B cell (primary cell): ENCODE data around the gene SLC43A2. TPM values are rescaled to one million over a fixed set of nuclear protein-coding genes. Genes with fewer than 3 reads are reported as not detected.
A peak's percentile ranks its signal among the peaks of the same experiment; 100 is the strongest.

Experiments used
- ATAC-seq: fragments of 200-7000 bp; cut with Tn5 transposase; one replicate; pipeline ENCODE4 v1.10.0; 2021; ENCODE audit warnings: low read depth, mild to moderate bottlenecking, moderate number of reproducible peaks, moderate library complexity
- CTCF ChIA-PET: fragments of 350-600 bp; sonication (Branson Sonifier 250); formaldehyde crosslinking; loops from one replicate; lab custom pipeline; 2021; ENCODE audit warnings: antibody characterized with exemption, inconsistent platforms; lab: Charles Lee
- POLR2A ChIA-PET: fragments of 350-600 bp; sonication (Branson Sonifier 250); formaldehyde crosslinking; loops from one replicate; lab custom pipeline; 2021; ENCODE audit warnings: antibody characterized with exemption; lab: Charles Lee
- DNase-seq: peaks from one replicate; pipeline ENCODE4 v3.0.0; 2013
- H2AFZ ChIP-seq: 2 replicates; pipeline ENCODE4 v1.6.1; 2012; ENCODE audit warnings: mild to moderate bottlenecking, low read depth, low read length; ENCODE audit not compliant: insufficient read depth, poor library complexity, severe bottlenecking
- H3K27ac ChIP-seq, 2 donors: 1 replicate in 1 of 2; 2 replicates in 1 of 2; pipeline ENCODE4 v1.5.1; 2012 to 2013; ENCODE audit warnings: low read length in 2 of 2, mild to moderate bottlenecking in 2 of 2, moderate library complexity in 1 of 2
- H3K27me3 ChIP-seq, 4 experiments: fragments of 200-600 bp in 1 of 4; sonication (generic) in 1 of 4; replicated peaks in 1 of 4; 1 replicate in 2 of 4; 2 replicates in 2 of 4; pipeline versions ENCODE4 v1.6.1 to v1.7.0; 2013 to 2016; ENCODE audit warnings: low read length in 3 of 4, mild to moderate bottlenecking in 2 of 4, mixed read lengths in 1 of 4, moderate library complexity in 1 of 4; ENCODE audit not compliant: insufficient read depth in 4 of 4, control insufficient read depth in 3 of 4; ENCODE audit errors: control extremely low read depth in 1 of 4
- H3K36me3 ChIP-seq, 2 experiments: replicated peaks in 1 of 2; 1 replicate in 1 of 2; 2 replicates in 1 of 2; pipeline versions ENCODE4 v1.6.1 to v1.7.1; 2013; ENCODE audit warnings: low read length in 1 of 2; ENCODE audit not compliant: insufficient read depth in 2 of 2, control insufficient read depth in 1 of 2; ENCODE audit errors: control extremely low read depth in 1 of 2, extremely low read depth in 1 of 2
- H3K4me1 ChIP-seq, 2 donors: fragments of 200-600 bp in 1 of 2; sonication (generic) in 1 of 2; 1 replicate in 1 of 2; 2 replicates in 1 of 2; pipeline versions ENCODE4 v1.5.1 to v1.6.1; 2013 to 2017; ENCODE audit warnings: low read length in 2 of 2; ENCODE audit not compliant: control insufficient read depth in 2 of 2, insufficient read depth in 2 of 2
- H3K4me2 ChIP-seq: replicated peaks from 2 replicates; pipeline ENCODE3; 2012; ENCODE audit warnings: mild to moderate bottlenecking, low read depth, low read length; ENCODE audit not compliant: poor library complexity, severe bottlenecking
- H3K4me3 ChIP-seq, 5 experiments: fragments of 200-600 bp in 1 of 5; sonication (generic) in 1 of 5; 1 replicate in 3 of 5; 2 replicates in 2 of 5; pipeline versions ENCODE4 v1.5.1 to v1.7.0; 2011 to 2016; ENCODE audit warnings: low read length in 4 of 5, mild to moderate bottlenecking in 4 of 5, low read depth in 2 of 5, control low read depth in 1 of 5, moderate library complexity in 1 of 5; ENCODE audit not compliant: insufficient read depth in 1 of 5; ENCODE audit errors: control extremely low read depth in 1 of 5, extremely low read depth in 1 of 5
- H3K79me2 ChIP-seq: fragments of 200-600 bp; sonication (generic); one replicate; pipeline ENCODE4 v1.6.0; 2016; ENCODE audit warnings: low read length; ENCODE audit not compliant: control insufficient read depth, insufficient read depth
- H3K9ac ChIP-seq: fragments of 200-600 bp; sonication (generic); 2 replicates; pipeline ENCODE4 v1.6.1; 2017; ENCODE audit warnings: mild to moderate bottlenecking, low read length, moderate library complexity
- H3K9me3 ChIP-seq, 3 donors: one replicate each; pipeline versions ENCODE4 v1.6.1 to v1.7.1; 2013; ENCODE audit warnings: low read length in 2 of 3; ENCODE audit not compliant: control insufficient read depth in 2 of 3, insufficient read depth in 1 of 3; ENCODE audit errors: control extremely low read depth in 1 of 3
- H4K20me1 ChIP-seq: 2 replicates; pipeline ENCODE4 v1.6.0; 2012; ENCODE audit warnings: mild to moderate bottlenecking, low read length; ENCODE audit not compliant: insufficient read depth, control insufficient read depth, poor library complexity, severe bottlenecking
- H3K27ac Mint-ChIP-seq: one replicate; pipeline ENCODE4 v1.8.0; 2021; ENCODE audit warnings: mixed read lengths
- H3K27me3 Mint-ChIP-seq: one replicate; pipeline ENCODE4 v1.8.0; 2021; ENCODE audit warnings: mixed read lengths
- H3K4me1 Mint-ChIP-seq: one replicate; pipeline ENCODE4 v1.8.0; 2021; ENCODE audit warnings: mixed read lengths
- H3K4me3 Mint-ChIP-seq: one replicate; pipeline ENCODE4 v1.8.0; 2021; ENCODE audit warnings: mixed read lengths
- H3K9me3 Mint-ChIP-seq: one replicate; pipeline ENCODE4 v1.8.0; 2022; ENCODE audit warnings: mixed read lengths; ENCODE audit not compliant: insufficient read depth
- CTCF ChIP-seq: fragments of 200-600 bp; IDR thresholded peaks from one replicate; pipeline ENCODE4 v1.8.0; 2022; ENCODE audit warnings: antibody characterized with exemption, mild to moderate bottlenecking
- EZH2 ChIP-seq: IDR thresholded peaks from 2 replicates; pipeline ENCODE4 v1.6.1; 2012; ENCODE audit warnings: borderline replicate concordance, low read depth, mild to moderate bottlenecking, moderate library complexity, low read length; ENCODE audit not compliant: insufficient read depth, poor library complexity, severe bottlenecking
- WGBS: methylation state at CpG from one replicate; pipeline ENCODE4 v1.1.5; 2013; ENCODE audit warnings: missing lambda C conversion rate; ENCODE audit not compliant: insufficient coverage; 5-methylcytosine and 5-hydroxymethylcytosine counted together
- intact Hi-C: fragments of 100-400 bp; cut with micrococcal nuclease; formaldehyde crosslinking; loops from one replicate; pipeline ENCODE4 v1.10.0; 2022
- polyA plus RNA-seq: library from polyadenylated mRNA; depleted of rRNA; stranded (reverse); fragments of >200 nt; gene quantifications from 2 replicates; pipeline ENCODE4 v1.2.3, GENCODE V29; 2012
- total RNA-seq, 2 donors: library from RNA; stranded (reverse); fragments of 120-200 nt in 1 of 2; gene quantifications; 1 replicate in 1 of 2; 2 replicates in 1 of 2; pipeline versions ENCODE4 v1.2.3 to v1.2.4, GENCODE V29; 2013 to 2022

Gene SLC43A2
- total and polyA plus RNA-seq, 2 donors (not counting 1 experiment from before 2014, with no cell fraction given), result 26.2 to 204 TPM

GRCh38 chr17:1644493-1645206 lies 16.0 kb upstream of the SLC43A2 start:
- H3K9me3 Mint-ChIP-seq, result no peaks in the 10 kb centered on the region
- ATAC-seq, result peak; percentile 9
- intact Hi-C loops, result loop anchor here (5.0 kb wide), 2 partner anchors 127 to 387 kb away; partner anchors contain the start of gene INPP5K

More at GRCh38 chr17:1644493-1645206, 16.0 kb upstream of the SLC43A2 start:
- H3K4me1 Mint-ChIP-seq, result peaks cover 30% of the 10 kb centered on the region
- peak; percentile 84 for DNase-seq
- H3K27me3 Mint-ChIP-seq, result no peaks in the 10 kb centered on the region
- H3K27ac Mint-ChIP-seq, result peak overlapping the region; percentile 91
- H3K9me3 ChIP-seq, result peaks cover 0 to 5% (median 0%) of the 10 kb centered on the region in 3 donors
- no peak for TF ChIP-seq EZH2
- TF ChIP-seq CTCF, result no peak
- H3K4me3 Mint-ChIP-seq, result peak overlapping the region; percentile 91
- H3K79me2 ChIP-seq, result no peaks in the 10 kb centered on the region
- POLR2A ChIA-PET, result interaction anchor here (0.7 to 3.1 kb wide), 4 partner anchors 13 to 75 kb away, joined by 4 to 29 read pairs (median 6); partner anchors contain the start of gene SLC43A2
- H3K27me3 ChIP-seq, result peaks cover 0 to 3% (median 0%) of the 10 kb centered on the region in 4 experiments
- H3K9ac ChIP-seq, result peak overlapping the region; percentile 63
- H3K4me1 ChIP-seq, result peaks cover 29 to 37% of the 10 kb centered on the region in 2 donors
- H2AFZ ChIP-seq, result no peak overlapping the region
- peak overlapping the region; percentile 99 for H3K4me2 ChIP-seq
- peak overlapping the region in 1 of 5 experiments; percentile 66 for H3K4me3 ChIP-seq
- no peak overlapping the region for H3K27ac ChIP-seq
- H3K36me3 ChIP-seq, result no peaks in the 10 kb centered on the region
- 11% methylated on average over 15 of the region's 15 CpGs for WGBS
- CTCF ChIA-PET, result interaction anchor here (7.1 to 7.8 kb wide), 2 partner anchors 16 to 72 kb away, joined by 93 to 135 read pairs; partner anchors contain the start of gene SLC43A2
- H4K20me1 ChIP-seq, result peaks cover 1% of the 10 kb centered on the region
